Osteoblast (primary cell): ENCODE data around the gene SLC39A9. TPM values are rescaled to one million over a fixed set of nuclear protein-coding genes. Genes with fewer than 3 reads are reported as not detected.

Source experiments
- DNase-seq: peaks from one replicate; pipeline ENCODE4 v3.0.0; 2011; ENCODE audit warnings: low spot score, mixed read lengths; ENCODE audit not compliant: insufficient read length; ENCODE audit errors: missing footprints
- H2AFZ ChIP-seq: 2 replicates; pipeline ENCODE4 v1.6.0; 2011; ENCODE audit warnings: mild to moderate bottlenecking, low read length
- H3K27ac ChIP-seq: 2 replicates; pipeline ENCODE4 v1.5.1; 2011; ENCODE audit warnings: mild to moderate bottlenecking, low read depth, low read length, moderate library complexity
- H3K27me3 ChIP-seq: 2 replicates; pipeline ENCODE4 v1.6.0; 2012; ENCODE audit warnings: mild to moderate bottlenecking, control low read depth, inconsistent platforms, low read length, moderate library complexity; ENCODE audit not compliant: insufficient read depth
- H3K36me3 ChIP-seq: 2 replicates; pipeline ENCODE4 v1.5.1; 2011; ENCODE audit warnings: mild to moderate bottlenecking, low read length, control low read depth, moderate library complexity; ENCODE audit not compliant: insufficient read depth
- H3K4me1 ChIP-seq: 2 replicates; pipeline ENCODE4 v1.5.1; 2011; ENCODE audit warnings: mild to moderate bottlenecking, low read length, control low read depth, moderate library complexity; ENCODE audit not compliant: insufficient read depth
- H3K4me2 ChIP-seq: 2 replicates; pipeline ENCODE4 v1.6.0; 2011; ENCODE audit warnings: mild to moderate bottlenecking, low read length; ENCODE audit not compliant: insufficient read depth
- H3K4me3 ChIP-seq: fragments of 200-600 bp; sonication (generic); 3 replicates; pipeline ENCODE4 v1.5.1; 2012; ENCODE audit warnings: mild to moderate bottlenecking, low read length, inconsistent platforms; ENCODE audit not compliant: insufficient read depth
- H3K79me2 ChIP-seq: 2 replicates; pipeline ENCODE4 v1.6.0; 2012; ENCODE audit warnings: mild to moderate bottlenecking, low read length, control low read depth, inconsistent platforms; ENCODE audit not compliant: insufficient read depth
- H3K9me3 ChIP-seq: 2 replicates; pipeline ENCODE4 v1.5.1; 2011; ENCODE audit warnings: low read depth, low read length, control low read depth
- H4K20me1 ChIP-seq: 2 replicates; pipeline ENCODE4 v1.6.0; 2012; ENCODE audit warnings: mild to moderate bottlenecking, low read length, control low read depth; ENCODE audit not compliant: insufficient read depth
- total RNA-seq: library from RNA; depleted of rRNA; stranded (reverse); fragments of >200 nt; gene quantifications from 2 replicates; pipeline ENCODE4 v1.2.3, GENCODE V29; 2012
- TF ChIP-seq, protein P1 (sequence below): IDR thresholded peaks from 2 replicates; pipeline ENCODE4 v1.5.1; 2011; ENCODE audit warnings: mild to moderate bottlenecking, low read depth, low read length, moderate library complexity; ENCODE audit errors: extremely low read depth

Gene SLC39A9
- total RNA-seq, 1 donor = 163 TPM

DNA sequence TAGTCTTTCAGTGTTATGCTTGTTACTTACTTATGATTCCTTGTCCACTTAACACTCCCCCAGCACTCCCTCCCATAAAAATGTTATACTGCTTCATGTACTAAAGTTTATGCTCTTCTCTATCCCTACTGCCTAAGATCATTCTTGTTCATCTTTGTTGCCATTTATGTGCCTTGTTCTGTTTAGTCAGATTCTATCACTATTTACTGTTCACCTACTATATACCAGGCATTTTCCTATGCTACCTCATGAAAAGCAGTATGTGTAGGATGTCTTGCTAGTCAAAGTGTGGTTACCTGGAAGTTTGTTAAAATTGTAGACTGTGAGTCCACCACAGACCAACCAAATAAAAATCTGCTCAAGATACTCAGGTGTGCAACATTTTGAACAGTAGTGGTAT lies 24.3 kb upstream of the SLC39A9 start:
- Histone ChIP-seq H3K27me3 (no peaks in the 10 kb centered on the region), H2AFZ (no peak overlapping the region), H3K4me3 (no peak overlapping the region), H3K27ac (no peak overlapping the region), H3K36me3 (peaks cover 30% of the 10 kb centered on the region), H4K20me1 (peaks cover 3% of the 10 kb centered on the region), H3K79me2 (no peaks in the 10 kb centered on the region), H3K4me1 (peaks cover 3% of the 10 kb centered on the region), H3K4me2 (no peak overlapping the region), H3K9me3 (no peaks in the 10 kb centered on the region)
- TF ChIP-seq, protein P1, sequence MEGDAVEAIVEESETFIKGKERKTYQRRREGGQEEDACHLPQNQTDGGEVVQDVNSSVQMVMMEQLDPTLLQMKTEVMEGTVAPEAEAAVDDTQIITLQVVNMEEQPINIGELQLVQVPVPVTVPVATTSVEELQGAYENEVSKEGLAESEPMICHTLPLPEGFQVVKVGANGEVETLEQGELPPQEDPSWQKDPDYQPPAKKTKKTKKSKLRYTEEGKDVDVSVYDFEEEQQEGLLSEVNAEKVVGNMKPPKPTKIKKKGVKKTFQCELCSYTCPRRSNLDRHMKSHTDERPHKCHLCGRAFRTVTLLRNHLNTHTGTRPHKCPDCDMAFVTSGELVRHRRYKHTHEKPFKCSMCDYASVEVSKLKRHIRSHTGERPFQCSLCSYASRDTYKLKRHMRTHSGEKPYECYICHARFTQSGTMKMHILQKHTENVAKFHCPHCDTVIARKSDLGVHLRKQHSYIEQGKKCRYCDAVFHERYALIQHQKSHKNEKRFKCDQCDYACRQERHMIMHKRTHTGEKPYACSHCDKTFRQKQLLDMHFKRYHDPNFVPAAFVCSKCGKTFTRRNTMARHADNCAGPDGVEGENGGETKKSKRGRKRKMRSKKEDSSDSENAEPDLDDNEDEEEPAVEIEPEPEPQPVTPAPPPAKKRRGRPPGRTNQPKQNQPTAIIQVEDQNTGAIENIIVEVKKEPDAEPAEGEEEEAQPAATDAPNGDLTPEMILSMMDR = no peak
- no peak for DNase-seq

DNA sequence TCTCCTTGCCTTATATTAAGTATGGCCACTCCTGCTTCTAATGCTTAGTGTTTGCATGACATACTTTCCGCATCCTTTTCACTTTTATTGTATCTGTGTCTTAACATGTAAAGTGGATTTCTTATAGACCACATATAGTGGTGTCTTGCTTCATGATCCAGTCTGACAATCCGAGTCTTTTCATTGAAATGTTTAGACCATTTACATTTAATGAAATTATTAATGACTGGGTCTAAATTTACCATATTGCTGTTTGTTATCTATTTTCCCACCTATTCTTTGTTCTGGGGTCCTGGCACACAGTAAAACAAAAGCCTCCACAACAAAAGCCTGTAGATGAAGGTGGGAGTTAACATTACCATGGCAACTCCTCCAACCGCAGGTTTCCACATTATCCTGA lies 23.3 kb upstream of the SLC39A9 start:
- Histone ChIP-seq H3K27me3 (no peaks in the 10 kb centered on the region), H3K4me3 (no peak overlapping the region), H3K79me2 (peaks cover 4% of the 10 kb centered on the region), H2AFZ (no peak overlapping the region), H3K36me3 (peaks cover 38% of the 10 kb centered on the region), H3K4me1 (peaks cover 3% of the 10 kb centered on the region), H3K27ac (no peak overlapping the region), H3K4me2 (no peak overlapping the region), H3K9me3 (no peaks in the 10 kb centered on the region), H4K20me1 (peaks cover 3% of the 10 kb centered on the region)
- TF ChIP-seq, protein P1 = no peak
- DNase-seq = no peak

DNA sequence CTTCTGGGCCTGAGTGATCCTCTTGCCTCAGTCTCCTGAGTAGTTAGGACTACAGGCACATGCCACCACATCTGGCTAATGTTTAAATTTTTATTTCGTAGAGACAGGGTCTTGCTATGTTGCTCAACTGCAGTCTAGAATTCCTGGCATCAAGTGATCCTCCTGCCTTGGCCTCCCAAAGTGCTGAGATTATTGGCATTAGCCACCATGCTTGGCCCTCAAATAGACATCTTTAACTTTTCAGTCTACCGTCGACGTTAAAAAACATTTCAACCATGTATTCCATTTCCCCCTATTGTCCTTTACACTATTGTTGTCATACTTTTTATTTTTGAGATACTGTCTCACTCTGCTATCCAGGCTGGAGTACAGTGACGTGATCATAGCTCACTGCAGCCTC lies 22.8 kb upstream of the SLC39A9 start:
- H3K4me2 ChIP-seq = no peak overlapping the region
- H3K27me3 ChIP-seq = no peaks in the 10 kb centered on the region
- no peak for DNase-seq
- no peak overlapping the region for H2AFZ ChIP-seq
- H3K4me3 ChIP-seq = no peak overlapping the region
- TF ChIP-seq, protein P1 = no peak
- H3K4me1 ChIP-seq = peaks cover 3% of the 10 kb centered on the region
- H4K20me1 ChIP-seq = peaks cover 6% of the 10 kb centered on the region
- H3K27ac ChIP-seq = no peak overlapping the region
- peaks cover 43% of the 10 kb centered on the region for H3K36me3 ChIP-seq
- peaks cover 6% of the 10 kb centered on the region for H3K79me2 ChIP-seq
- H3K9me3 ChIP-seq = no peaks in the 10 kb centered on the region

GRCh38 chr14:69376439-69376838 lies 22.1 kb upstream of the SLC39A9 start:
- Histone ChIP-seq H3K4me2 (no peak overlapping the region), H3K4me3 (no peak overlapping the region), H3K27ac (peak overlapping the region; percentile 30), H2AFZ (no peak overlapping the region), H3K36me3 (peaks cover 43% of the 10 kb centered on the region), H3K9me3 (no peaks in the 10 kb centered on the region), H3K79me2 (peaks cover 9% of the 10 kb centered on the region), H3K27me3 (no peaks in the 10 kb centered on the region), H3K4me1 (peaks cover 3% of the 10 kb centered on the region), H4K20me1 (peaks cover 6% of the 10 kb centered on the region)
- TF ChIP-seq, protein P1 = no peak
- no peak for DNase-seq
